D721Med (cell line): ENCODE data around the gene ARL14EPL.
"Not testable (repeated sequence)": the region's sequence is repeated elsewhere in the genome, so short reads cannot be mapped to it uniquely, and the experiment has no call there.

ENCODE experiments used
- DNase-seq: peaks from one replicate; pipeline ENCODE4 v3.0.0; 2011; ENCODE audit warnings: low spot score; ENCODE audit not compliant: insufficient read length
- FAIRE-seq: peaks from 2 replicates; lab custom pipeline; 2011; peaks lifted over from hg19 to GRCh38; lab: Jason Lieb, UNC
- CTCF ChIP-seq: IDR thresholded peaks from 2 replicates; pipeline ENCODE4 v1.5.1; 2012; ENCODE audit warnings: mild to moderate bottlenecking, control low read depth; ENCODE audit not compliant: insufficient read depth; ENCODE audit errors: missing control alignments

The ARL14EPL gene

GRCh38 chr5:116071211-116071610 is 38.9 kb downstream of the ARL14EPL start:
- FAIRE-seq (no peak), DNase-seq (no peak)
- TF ChIP-seq CTCF: no peak

GRCh38 chr5:116075191-116075831 is 43.0 kb downstream of the ARL14EPL start:
- no peak for TF ChIP-seq CTCF
- DNase-seq (no peak), FAIRE-seq (no peak)

- FAIRE-seq (no peak), DNase-seq (no peak)
- TF ChIP-seq CTCF: no peak
These were observed 44.2 kb downstream of the ARL14EPL start for GRCh38 chr5:116076496-116076895.

GRCh38 chr5:116078199-116078598 is 45.9 kb downstream of the ARL14EPL start:
- TF ChIP-seq CTCF: no peak
- FAIRE-seq (no peak), DNase-seq (no peak)

GRCh38 chr5:116084287-116084691 is 52.0 kb downstream of the ARL14EPL start:
- FAIRE-seq (no peak), DNase-seq (no peak)
- no peak for TF ChIP-seq CTCF

- FAIRE-seq: no peak
- peak; percentile 33 for DNase-seq
- no peak for TF ChIP-seq CTCF
These were observed 52.8 kb downstream of the ARL14EPL start, which contains the start of gene COMMD10 for GRCh38 chr5:116084871-116085715. TSS of gene COMMD10 (plus strand) at chr5:116085025.

- not testable (repeated sequence) for DNase-seq, FAIRE-seq
These were observed 54.0 kb downstream of the ARL14EPL start for GRCh38 chr5:116086309-116086708.
